ENCODE measurements around the gene DDX6.
"Not testable (repeated sequence)": the region's sequence is repeated elsewhere in the genome, so short reads cannot be mapped to it uniquely, and the experiment has no call there.

The DDX6 gene

DNA sequence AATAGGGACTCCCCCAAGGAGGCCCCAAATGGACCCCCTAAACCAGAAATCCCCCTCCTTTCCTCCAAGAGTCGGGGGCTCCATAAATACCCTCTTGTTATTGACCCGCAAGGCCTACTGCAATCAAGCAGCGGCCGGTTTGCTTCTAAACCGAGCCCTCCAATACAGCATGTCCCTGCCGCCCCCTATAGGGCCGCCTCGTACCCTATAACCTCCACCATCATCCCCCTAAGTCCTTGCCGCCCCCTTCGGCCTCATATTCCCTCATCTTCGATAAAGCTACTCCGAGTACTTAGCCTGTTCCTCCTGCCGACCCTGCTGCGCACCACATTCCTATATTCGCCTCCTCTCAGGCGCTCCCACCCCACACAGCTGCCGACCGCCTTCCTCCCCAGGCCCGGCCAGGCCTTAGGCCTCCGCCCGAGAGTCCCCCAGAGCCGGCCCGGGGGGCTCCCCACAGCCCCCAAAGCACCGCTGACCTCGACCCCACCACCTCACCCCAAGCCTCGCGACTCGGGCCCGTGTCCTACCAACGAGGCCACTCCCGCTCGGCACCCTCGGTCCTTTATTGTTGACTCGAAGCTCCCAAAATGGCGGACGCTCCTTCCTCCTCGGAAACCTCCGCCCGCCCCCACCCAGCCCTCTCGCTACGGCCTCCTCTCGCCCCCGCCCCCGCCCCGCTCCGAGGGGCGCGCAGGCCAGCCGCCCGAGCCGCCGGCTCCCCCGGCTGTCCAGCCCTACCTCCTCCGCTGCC, 430 bp downstream of the DDX6 start:
- peak; percentile 47 for DNase-seq

DNA sequence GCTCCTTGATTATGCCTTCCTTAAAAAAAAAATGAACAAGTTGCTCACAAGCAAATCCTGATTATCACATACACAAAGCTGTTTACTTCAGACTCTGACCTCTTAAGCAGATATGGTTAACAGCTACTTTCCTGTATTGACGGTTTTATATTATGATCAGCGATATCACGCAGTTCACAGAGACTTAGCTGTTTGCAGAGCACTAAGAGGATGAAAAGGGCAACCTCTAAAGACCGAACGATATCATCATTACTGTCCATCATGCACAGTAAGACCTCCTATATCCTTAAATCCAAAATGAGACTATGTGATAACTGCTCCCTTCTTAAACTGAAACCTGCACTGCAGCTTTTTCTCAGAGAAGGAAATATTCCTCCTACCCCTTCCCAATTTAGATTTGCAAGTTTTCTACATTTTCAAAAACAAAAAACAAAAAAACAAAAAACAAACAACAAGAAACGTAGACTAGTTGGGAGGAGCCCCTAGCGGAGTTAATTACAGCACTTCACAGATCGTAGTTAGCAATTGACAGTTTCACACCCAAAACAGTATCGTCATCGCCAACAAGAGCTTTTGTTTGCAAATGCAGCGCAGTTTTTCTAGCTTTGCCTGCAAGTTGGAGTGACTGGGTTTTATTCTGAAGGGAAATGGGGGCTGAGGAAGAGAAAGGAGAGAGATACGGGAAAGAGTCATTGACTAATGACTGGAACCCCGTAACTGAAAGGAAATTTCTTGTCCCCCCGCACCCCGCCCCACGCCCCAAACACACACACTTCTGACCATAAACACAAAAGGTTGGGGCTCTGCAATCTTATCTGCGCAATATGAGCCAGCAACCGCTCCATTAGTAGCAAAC, 1.2 kb downstream of the DDX6 start:
- peak; percentile 34 for DNase-seq

DNA sequence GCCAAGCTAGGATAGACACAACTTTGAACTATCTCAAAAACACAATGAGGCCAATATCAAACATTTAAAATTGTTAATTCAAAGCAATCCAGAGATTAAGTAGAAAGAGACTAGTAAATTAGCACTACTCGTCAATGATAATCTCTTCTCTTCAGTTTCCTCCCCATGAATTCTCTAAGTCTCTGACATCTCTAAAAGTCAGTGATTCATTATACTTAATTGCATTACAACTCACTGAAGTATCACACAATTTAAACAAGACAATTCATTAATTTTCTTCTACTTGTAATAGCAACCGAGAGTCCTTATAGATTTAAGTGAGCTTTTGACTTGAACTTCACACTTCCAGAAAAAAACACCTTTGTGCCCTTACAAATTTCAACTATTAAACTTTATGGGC, 4.3 kb downstream of the DDX6 start:
- no peak for DNase-seq

DNA sequence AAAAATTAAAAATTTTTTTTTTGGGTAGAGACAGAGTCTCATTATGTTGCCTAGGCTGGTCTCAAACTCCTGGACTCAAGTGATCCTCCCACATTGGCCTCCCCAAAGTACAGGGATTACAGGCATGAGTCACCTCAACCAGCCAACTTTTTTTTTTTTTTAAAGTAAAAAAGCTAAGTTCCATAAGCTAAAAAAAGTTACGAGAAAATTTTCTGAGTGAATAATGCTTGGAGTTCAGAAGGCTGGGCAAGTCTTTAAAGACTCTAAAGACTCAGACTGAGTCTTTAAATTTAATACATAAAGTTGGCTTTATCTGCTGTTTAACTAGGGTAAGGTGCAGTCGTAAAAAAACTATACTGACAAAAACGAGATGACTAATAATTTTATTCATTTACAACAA, 5.6 kb downstream of the DDX6 start:
- DNase-seq, result no peak

DNA sequence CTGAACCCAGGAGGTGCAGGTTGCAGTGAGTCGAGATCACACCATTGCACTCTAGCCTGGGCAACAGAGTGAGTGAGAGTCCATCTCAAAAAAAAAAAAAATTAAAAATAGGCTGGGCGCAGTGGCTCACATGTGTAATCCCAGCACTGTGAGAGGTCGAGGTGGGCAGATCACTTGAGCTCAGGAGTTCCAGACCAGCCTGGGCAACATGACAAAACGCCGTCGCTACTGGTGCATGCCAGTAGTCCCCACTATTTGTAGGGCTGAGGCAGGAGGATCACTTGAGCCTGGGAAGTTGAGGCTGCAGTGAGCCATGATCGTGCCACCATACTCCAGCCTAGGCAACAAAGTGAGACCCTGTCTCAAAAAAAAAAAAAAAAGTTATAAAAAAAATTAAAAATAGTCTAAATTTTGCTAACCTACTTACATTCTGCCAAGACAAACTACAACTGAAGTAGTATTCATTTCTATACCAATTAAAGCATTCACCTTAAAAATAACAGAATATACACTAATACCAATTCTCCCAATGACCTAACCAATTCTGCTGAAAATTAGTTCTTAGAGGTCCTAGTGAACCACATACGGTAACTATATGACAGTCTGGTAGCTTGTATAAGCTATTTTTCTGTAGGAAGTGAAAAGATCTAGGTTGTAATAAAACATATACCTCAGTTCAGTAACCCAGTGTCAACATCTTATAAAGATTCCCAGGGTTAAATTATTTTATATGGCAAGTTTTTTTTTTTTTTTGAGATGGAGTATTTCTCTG, 7.1 kb downstream of the DDX6 start:
- DNase-seq, result no peak

DNA sequence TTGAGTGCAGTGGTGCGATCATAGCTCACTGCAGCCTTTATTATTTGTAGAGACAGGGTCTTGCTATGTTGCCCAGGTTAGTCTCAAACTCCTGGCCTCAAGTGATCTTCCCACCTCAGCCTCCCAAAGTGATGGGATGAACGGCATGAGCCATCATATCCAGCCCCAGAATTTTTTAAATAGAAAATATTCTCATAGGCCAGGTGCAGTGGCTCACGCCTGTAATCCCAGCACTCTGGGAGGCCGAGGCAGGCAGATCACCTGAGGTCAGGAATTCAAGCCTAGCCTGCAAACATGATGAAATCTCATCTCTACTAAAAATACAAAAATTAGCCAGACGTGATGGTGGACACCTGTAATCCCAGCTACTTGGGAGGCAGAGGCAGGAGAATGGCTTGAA, 7.6 kb downstream of the DDX6 start:
- not testable (repeated sequence) for DNase-seq

DNA sequence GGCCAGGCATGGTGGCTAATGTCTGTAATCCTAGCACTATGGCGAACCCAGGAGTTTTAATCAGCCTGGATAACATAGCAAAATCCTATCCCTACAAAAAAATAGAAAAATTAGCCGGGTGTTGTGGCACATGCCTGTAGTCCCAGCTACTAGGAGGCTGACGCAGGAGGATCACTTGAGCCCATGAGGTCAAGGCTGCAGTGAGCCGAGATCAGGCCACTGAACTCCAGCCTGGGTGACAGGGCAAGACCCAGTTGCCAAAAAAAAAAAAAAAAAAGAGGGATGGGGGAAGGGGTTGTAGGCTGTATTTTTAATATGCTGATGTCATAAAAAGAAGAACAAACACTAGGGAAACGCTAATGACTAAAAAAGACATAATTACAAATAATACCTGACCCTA, 12.1 kb downstream of the DDX6 start:
- DNase-seq, result no peak

DNA sequence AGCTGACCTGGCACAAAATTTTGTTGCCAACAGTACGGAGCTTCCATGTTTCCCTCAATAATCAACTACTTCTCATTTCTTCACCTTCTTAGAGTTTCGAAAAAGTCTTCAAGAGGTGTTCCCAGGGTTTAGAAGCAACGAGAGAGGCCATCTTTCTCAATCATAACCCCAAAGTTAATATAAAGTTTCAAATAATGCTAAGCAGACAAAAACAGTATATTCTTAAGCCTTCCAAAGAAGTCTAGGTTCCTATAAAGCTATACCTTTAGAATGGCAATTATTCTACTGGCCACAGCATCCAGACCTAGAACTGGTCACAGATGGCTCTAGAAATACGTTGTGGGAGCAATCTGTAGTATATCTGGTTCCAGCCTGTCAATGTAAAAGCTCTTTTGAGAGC, 16.9 kb downstream of the DDX6 start:
- no peak for DNase-seq

DNA sequence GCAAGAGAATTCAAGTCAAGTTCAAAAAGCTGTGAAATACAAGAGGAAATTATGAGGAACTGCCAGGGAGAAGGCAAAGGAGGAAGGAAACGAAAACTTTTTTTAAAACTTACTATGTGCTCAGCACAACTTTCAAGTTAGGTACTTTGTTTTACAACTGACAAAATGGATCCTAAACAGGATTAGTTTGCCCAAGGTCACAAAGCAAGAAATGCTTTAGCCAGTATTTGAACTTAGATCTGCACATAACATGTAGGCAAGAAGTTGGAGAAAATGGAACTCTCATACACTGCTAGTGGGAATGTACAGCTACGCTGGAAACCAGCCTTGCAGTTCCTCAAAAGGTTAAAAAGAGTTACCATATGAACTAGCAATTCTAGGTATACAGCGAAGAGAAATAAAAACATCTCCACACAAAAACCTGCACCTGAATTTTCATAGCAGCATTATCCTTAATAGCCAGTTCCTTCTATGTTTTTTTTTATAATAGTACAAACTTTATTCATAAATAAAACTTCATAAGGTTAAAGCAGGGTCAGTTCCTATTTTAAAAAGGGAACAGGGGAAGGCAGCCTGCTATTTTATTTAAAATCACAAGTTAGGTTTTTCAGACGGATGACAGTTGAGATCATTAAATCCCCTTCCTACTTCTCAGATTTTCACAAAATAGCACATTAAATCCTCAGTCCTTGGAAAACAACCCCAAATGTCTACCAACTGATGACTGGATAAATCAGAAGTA, 19.2 kb downstream of the DDX6 start:
- DNase-seq, result no peak

DNA sequence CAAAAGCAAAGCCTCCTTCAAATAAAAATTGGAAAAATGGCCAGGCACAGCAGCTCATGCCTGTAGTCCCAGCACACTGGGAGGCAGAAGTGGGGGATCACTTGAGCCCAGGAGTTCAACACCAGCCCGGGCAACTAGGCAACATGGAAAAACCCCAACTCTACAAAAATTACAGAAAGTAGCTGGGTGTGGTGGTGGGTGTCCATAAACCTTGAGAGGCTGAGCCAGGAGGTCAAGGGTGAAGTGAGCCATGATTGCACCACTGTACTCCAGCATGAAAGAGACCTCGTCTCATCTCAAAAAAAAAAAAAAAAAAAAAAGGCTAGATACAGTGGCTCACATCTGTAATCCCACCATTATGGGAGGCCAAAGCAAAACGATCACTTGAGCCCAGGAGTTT, 22.3 kb downstream of the DDX6 start:
- DNase-seq, result no peak

DNA sequence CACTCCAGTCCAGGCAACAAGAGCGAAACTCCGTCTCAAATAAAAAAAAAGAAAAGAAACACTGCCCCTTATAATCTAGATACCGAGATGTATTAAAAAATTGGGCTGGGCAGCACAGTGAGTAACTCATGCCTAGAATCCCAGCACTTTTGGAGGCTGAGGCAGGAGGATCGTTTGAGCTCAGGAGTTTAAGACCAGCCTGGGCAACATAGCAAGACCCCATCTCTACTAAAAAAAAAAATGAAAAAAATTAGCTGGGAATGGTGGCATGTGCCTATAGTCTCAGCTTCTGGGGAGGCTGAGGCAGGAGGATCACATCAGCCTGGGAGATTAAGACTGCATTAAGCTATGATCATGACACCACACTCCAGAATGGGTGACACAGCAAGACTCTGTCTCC, 24.9 kb downstream of the DDX6 start:
- DNase-seq, result no peak

DNA sequence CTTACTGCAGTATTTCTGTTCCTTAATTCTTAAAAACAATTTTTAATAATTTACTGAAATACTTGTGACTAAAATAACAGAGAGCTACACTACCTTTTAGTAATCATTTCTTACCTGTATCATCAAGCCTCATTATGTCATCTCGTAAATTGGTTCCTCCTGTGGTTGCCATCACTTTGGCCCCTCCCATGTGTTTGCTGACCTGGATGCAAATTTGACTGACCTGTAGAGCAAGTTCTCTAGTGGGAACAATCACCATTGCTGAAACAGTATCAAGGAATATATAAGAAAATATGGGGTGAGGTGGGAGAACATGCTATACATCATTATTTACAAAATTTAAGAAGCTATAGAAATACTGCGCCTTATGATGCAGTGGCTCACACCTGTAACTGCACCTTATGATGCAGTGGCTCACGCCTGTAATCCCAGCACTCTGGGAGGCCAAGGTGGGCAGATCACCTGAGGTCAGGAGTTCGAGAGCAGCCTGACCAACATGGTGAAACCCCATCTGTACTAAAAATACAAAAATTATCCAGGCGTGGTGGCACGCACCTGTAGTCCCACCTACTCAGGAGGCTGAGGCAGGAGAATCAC, 25.8 kb downstream of the DDX6 start:
- not testable (repeated sequence) for DNase-seq

DNA sequence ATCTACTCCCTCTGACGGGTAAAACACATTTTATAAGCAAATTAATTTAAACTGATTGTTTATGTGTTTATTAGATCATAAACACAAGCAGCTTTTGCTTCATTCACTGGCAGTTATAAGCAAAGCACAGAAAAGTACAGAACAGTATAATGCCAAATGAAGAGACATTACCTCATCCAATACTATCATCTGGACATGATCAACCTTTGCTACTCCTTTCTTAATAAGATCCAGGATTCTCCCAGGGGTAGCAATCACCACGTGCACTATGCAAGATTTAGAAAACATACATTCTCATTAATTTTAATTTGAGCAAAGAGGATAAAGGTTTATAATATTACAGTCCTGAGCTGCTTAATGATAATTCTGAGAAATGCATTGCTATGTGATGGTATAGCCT, 27.9 kb downstream of the DDX6 start:
- no peak for DNase-seq

DNA sequence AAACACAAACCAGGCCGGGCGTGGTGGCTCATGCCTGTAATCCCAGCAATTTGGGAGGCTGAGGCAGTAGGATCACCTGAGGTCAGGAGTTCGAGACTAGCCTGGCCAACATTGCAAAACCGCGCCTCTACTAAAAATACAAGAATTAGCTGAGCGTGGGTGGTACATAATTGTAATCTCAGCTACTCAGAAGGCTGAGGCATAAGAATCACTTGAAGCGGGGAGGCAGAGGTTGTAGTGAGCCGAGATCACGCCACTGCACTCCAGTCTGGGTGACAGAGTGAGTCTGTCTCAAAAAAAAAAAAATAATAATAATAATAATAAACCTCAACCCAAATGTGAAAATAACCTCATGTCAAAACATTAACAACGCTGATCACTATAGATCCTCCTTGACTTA, 29.0 kb downstream of the DDX6 start:
- not testable (repeated sequence) for DNase-seq

DNA sequence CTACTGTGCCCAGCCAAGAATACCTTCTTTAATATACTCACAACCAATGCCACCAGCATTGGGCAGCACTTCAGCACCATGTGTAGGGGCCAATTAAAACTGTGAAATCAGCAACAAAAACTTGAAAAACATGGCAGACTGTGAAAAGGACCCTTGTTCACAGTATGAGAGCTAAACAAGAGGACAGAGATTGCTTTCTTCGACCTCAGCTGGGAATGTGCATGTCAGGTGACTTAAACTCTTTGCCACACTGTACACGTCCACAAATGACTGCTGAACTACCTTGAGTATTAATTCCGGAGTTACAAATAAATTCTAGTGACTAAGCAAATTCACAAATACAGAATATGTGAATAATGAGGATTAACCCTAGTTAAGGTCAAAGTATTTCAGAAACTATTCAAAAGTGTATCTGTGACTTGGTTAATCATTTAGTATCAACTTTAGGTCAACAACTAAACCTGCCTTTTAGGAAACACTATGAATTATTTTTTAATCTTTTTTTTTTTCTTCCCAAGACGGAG, 33.0 kb downstream of the DDX6 start:
- DNase-seq, result no peak

DNA sequence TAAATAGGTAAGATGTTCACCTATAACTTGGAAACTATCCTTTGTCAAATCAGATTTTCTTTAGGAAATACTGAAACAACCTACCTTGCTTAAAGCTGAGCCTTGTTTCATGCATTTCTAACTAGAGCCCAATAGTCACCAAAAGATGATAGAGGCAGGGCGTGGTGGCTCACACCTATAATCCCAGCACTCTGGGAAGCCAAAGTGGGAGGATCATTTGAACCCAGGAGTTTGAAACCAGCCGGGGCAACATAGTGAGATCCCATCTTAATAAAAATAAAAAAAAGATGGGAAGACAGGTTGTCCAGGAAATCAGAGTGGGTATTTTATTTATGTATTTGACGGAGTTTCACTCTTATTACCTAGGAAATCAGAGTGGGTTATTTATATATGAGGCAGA, 38.3 kb downstream of the DDX6 start:
- DNase-seq, result no peak

DNA sequence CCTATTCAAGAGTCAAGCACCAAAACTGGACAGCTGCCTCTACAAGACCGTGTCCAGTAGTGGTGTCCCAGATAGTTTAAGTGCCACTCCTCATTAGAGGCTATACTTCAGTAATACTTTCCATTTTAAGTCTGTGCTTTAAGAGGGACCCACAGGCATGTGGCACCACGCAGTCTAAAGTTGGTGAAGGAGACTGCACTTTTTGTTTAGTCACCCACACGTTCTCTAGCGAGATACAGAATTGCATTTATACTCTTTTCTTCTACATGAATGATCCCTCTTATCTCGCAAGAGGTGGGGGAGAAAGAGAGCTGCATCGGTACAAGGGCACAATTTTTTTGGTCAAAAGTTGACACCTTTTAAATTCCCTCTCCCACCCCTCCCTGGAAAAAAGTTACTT, 41.5 kb downstream of the DDX6 start:
- no peak for DNase-seq

DNA sequence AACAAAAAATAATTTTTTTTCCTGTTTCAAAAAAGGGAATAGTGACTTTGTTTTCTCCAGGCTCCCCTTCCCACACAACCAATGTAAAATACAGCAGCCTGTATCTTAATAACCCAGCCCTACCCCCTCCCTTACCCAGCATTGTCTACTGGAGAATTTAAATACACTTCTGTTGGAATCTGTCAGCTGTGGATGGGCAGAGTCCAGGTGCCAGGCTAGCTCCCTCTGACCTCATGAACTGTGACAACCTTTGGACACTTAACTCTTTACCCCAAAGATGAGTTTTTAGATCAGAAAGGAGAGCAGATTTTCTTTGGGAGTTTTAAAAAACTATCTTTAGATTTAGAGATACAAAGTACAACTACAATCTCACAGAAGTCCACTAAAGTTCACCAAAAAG, 42.9 kb downstream of the DDX6 start:
- no peak for DNase-seq

DNA sequence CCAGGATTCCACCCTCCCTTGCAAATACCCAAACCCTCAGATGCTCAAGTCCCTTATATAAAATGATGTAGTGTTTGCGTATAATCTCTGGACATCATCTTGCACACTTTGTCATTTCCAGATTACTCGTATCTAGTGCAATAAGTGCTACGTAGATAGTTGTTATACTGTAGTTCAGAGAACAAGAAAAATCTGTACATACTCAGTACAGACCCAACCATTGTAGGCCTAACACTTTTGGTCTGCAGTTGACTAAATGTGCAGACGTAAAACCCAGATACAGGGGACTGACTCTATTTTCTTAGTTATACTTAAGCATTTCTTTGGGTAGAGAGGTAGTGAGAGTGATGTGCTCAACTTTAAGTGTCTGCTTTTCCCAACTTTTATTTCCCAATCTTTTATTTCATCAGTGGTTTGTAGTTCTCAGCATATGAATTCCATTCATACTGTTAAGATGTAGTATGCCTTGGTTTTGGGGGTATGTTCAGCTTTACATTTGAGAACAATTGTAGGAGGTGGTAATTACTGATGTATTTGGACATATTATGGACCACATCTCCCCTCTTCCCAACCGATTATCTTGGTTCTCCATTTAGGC, 43.9 kb downstream of the DDX6 start:
- no peak for DNase-seq

DNA sequence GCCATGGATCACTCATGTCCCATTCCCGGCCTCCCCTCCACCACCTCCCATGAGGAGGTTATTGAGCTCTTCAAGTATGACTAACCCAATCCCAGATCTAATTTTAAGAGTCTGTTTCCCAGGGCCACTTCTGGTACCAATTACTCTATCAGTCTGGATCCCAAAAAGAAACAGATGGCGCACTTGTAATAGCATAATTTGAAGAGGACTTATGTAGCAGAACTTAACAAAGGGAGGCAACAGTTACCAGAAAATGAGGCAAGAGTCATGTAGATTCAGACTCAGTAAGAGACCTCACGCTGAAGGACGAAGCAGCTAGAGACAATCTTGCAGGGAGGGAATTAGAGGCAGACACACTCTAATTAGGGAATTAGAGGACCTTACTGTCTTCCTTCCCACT, 46.9 kb downstream of the DDX6 start:
- DNase-seq, result no peak

DNA sequence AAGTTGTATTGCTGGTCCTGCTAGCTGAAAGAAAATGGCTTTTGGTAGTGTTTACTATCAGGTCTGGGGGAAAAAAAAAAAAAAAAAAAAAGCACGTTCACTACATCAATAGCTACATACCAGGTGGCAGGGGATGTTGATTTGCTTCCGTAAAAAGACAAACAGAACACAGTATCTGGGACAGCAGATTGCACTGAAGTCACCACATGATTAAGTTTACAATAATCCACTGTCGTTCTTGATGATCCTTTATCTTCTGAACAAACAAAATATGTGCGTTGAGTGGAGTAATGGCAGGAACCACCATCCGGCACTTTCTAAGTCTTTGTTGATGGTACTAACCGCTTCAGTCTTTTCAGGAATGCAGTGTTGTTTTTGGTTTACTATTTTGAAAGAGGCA, 48.7 kb downstream of the DDX6 start:
- DNase-seq, result no peak

DNA sequence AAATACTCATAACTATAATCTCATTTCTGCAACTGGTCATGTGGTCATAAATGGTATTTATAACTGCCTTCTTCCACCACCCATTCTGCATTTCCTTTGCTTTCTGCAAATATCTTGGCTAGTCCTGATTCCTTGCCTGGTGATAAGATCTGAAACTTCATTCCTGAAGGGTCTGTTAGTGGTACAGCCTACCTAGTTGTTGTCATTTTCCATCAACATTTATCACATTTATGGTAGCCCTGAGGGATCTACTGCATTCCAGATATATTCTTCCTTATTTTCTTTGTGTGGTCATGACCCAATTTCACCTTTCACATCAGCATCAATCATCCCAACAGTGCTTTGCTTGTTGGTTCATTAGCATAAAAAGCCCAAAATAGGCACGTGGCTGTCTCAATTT, 50.1 kb downstream of the DDX6 start:
- no peak for DNase-seq

Measured in stimulated activated CD4-positive, alpha-beta T cell treated with anti-CD3 and anti-CD28 coated beads, Interleukin-1b, Interleukin-23, amount 100 ng/mL, for 48 hours (primary cell).